Measurements from ENCODE around the gene IRF8.

DNA sequence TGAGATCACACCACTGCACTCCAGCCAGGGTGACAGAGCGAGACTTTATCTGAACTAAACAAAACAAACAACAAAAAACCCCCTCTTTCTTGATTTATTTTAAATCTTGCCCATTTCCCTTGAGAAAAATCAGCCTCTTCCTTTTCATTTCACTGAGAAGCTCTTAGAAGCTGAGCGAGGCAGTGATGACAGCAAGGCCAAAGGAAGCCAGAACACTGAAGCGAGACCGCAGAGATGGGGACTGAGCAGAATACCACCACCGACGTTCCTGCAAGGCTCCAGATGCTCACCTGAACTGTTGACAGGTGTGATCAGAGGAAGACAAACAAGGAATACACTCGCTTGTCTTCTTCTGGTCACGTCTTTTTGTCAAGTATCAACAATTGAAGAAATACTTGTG lies 30.5 kb upstream of the IRF8 start:
- TF ChIP-seq, protein P1, sequence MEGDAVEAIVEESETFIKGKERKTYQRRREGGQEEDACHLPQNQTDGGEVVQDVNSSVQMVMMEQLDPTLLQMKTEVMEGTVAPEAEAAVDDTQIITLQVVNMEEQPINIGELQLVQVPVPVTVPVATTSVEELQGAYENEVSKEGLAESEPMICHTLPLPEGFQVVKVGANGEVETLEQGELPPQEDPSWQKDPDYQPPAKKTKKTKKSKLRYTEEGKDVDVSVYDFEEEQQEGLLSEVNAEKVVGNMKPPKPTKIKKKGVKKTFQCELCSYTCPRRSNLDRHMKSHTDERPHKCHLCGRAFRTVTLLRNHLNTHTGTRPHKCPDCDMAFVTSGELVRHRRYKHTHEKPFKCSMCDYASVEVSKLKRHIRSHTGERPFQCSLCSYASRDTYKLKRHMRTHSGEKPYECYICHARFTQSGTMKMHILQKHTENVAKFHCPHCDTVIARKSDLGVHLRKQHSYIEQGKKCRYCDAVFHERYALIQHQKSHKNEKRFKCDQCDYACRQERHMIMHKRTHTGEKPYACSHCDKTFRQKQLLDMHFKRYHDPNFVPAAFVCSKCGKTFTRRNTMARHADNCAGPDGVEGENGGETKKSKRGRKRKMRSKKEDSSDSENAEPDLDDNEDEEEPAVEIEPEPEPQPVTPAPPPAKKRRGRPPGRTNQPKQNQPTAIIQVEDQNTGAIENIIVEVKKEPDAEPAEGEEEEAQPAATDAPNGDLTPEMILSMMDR (IDR thresholded peaks at IDR 0.05; ENCODE audit: low read depth, low read length, poor library complexity, severe bottlenecking): no peak
- TF ChIP-seq EZH2phosphoT487 (IDR thresholded peaks at IDR 0.05; ENCODE audit: borderline replicate concordance, low read length): no peak

All from DOHH2 (cell line).